Body of pancreas (tissue), 4 donors: ENCODE data around the gene RASL10B.

Source experiments
- POLR2A ChIP-seq, 3 donors: fragments of 450-650 bp; IDR thresholded peaks; one replicate each; pipeline ENCODE4 v1.6.1; 2016; ENCODE audit warnings: antibody characterized with exemption in 3 of 3, mild to moderate bottlenecking in 2 of 3
- TF ChIP-seq, protein P1 (sequence below), 7 experiments: fragments of 450-650 bp in 4 of 7; fragments of 200-600 bp in 3 of 7; sonication (generic) in 3 of 7; IDR thresholded peaks; one replicate each; pipeline ENCODE4 v1.5.1; 2016 to 2019; ENCODE audit warnings: antibody characterized with exemption in 7 of 7

- TF ChIP-seq, protein P1, sequence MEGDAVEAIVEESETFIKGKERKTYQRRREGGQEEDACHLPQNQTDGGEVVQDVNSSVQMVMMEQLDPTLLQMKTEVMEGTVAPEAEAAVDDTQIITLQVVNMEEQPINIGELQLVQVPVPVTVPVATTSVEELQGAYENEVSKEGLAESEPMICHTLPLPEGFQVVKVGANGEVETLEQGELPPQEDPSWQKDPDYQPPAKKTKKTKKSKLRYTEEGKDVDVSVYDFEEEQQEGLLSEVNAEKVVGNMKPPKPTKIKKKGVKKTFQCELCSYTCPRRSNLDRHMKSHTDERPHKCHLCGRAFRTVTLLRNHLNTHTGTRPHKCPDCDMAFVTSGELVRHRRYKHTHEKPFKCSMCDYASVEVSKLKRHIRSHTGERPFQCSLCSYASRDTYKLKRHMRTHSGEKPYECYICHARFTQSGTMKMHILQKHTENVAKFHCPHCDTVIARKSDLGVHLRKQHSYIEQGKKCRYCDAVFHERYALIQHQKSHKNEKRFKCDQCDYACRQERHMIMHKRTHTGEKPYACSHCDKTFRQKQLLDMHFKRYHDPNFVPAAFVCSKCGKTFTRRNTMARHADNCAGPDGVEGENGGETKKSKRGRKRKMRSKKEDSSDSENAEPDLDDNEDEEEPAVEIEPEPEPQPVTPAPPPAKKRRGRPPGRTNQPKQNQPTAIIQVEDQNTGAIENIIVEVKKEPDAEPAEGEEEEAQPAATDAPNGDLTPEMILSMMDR (IDR thresholded peaks at IDR 0.05): no peak
- no peak for TF ChIP-seq POLR2A (IDR thresholded peaks at IDR 0.05)
Observed at GRCh38 chr17:35726953-35727460, 4.4 kb upstream of the RASL10B start.
